Esophagus muscularis mucosa (tissue), 4 donors: ENCODE data around the gene YPEL4. TPM values are rescaled to one million over a fixed set of nuclear protein-coding genes. Genes with fewer than 3 reads are reported as not detected.
A peak's percentile ranks its signal among the peaks of the same experiment; 100 is the strongest.

Source experiments
- DNase-seq: peaks from one replicate; pipeline ENCODE4 v3.0.0-alpha.2; 2017; ENCODE audit errors: extremely low spot score
- H3K27ac ChIP-seq, 4 donors: fragments of 200-600 bp; sonication (generic); replicated peaks in 1 of 4; 1 replicate in 3 of 4; 2 replicates in 1 of 4; pipeline ENCODE4 v1.5.1; 2016 to 2019; ENCODE audit warnings: mild to moderate bottlenecking in 1 of 4
- H3K27me3 ChIP-seq, 4 donors: fragments of 200-600 bp; sonication (generic); one replicate each; pipeline versions ENCODE4 v1.5.1 to v1.6.0; 2016 to 2019
- H3K36me3 ChIP-seq, 4 donors: fragments of 200-600 bp; sonication (generic); one replicate each; pipeline ENCODE4 v1.5.1; 2016 to 2019
- H3K4me1 ChIP-seq, 4 donors: fragments of 200-600 bp; sonication (generic); one replicate each; pipeline ENCODE4 v1.5.1; 2016 to 2019
- H3K4me3 ChIP-seq, 4 donors: fragments of 200-600 bp; sonication (generic); 1 replicate in 2 of 4; 2 replicates in 2 of 4; pipeline ENCODE4 v1.5.1; 2016 to 2019; ENCODE audit warnings: mild to moderate bottlenecking in 4 of 4, moderate library complexity in 1 of 4
- H3K9me3 ChIP-seq, 4 donors: fragments of 200-600 bp; sonication (generic); 1 replicate in 3 of 4; 2 replicates in 1 of 4; pipeline ENCODE4 v1.5.1; 2016 to 2019
- CTCF ChIP-seq, 3 experiments: fragments of 200-600 bp in 2 of 3; fragments of 450-650 bp in 1 of 3; sonication (generic) in 2 of 3; IDR thresholded peaks; one replicate each; pipeline ENCODE4 v1.5.1; 2017 to 2019; ENCODE audit warnings: antibody characterized with exemption in 3 of 3, mild to moderate bottlenecking in 2 of 3, moderate library complexity in 1 of 3
- EP300 ChIP-seq: sonication (generic); formaldehyde crosslinking; IDR thresholded peaks from one replicate; pipeline ENCODE4 v1.6.1; 2017; ENCODE audit warnings: antibody characterized with exemption
- POLR2A ChIP-seq: fragments of 450-650 bp; IDR thresholded peaks from one replicate; pipeline ENCODE4 v1.6.1; 2017; ENCODE audit warnings: antibody characterized with exemption, moderate library complexity, mild to moderate bottlenecking, low read depth
- POLR2AphosphoS5 ChIP-seq, 2 donors: sonication (generic); formaldehyde crosslinking; IDR thresholded peaks; one replicate each; pipeline ENCODE4 v1.6.1; 2017; ENCODE audit warnings: antibody characterized with exemption in 2 of 2
- WGBS: methylation state at CpG from one replicate; pipeline ENCODE4 v1.1.5; 2018; 5-methylcytosine and 5-hydroxymethylcytosine counted together
- intact Hi-C: fragments of 100-400 bp; cut with DNase I; formaldehyde crosslinking; loops from one replicate; pipeline ENCODE4 v1.15.1; 2023
- total RNA-seq, 4 donors: library from RNA; depleted of rRNA; stranded (reverse); fragments of >200 nt; gene quantifications; one replicate each; pipeline versions ENCODE4 v1.1.0 to v1.2.1, GENCODE V29; 2016

YPEL4 gene
- total RNA-seq, 4 donors from 2014 or later, result 0.50 to 2.5 (median 1.0) TPM

GRCh38 chr11:57638005-57638781 lies 11.5 kb downstream of the YPEL4 start:
- Histone ChIP-seq H3K4me3 (peak overlapping the region; percentile 75 to 92 (median 82)), H3K36me3 (no peaks in the 10 kb centered on the region), H3K9me3 (no peaks in the 10 kb centered on the region), H3K27ac (peak overlapping the region; percentile 77 to 86 (median 83)), H3K27me3 (no peaks in the 10 kb centered on the region), H3K4me1 (peaks cover 28 to 39% (median 37%) of the 10 kb centered on the region in 4 donors)
- DNase-seq, result no peak
- TF ChIP-seq POLR2AphosphoS5 (IDR thresholded peaks at IDR 0.05), result peak; percentile 38 to 64
- TF ChIP-seq CTCF (IDR thresholded peaks at IDR 0.05), result no peak
- TF ChIP-seq EP300, result no peak
- no peak for TF ChIP-seq POLR2A
- intact Hi-C loops, result no loop called here
- 1% methylated on average over 41 of the region's 47 CpGs for WGBS

- Histone ChIP-seq H3K4me3 (peak overlapping the region; percentile 75 to 92 (median 82)), H3K27ac (peak overlapping the region; percentile 77 to 86 (median 83)), H3K9me3 (no peaks in the 10 kb centered on the region), H3K27me3 (no peaks in the 10 kb centered on the region), H3K36me3 (no peaks in the 10 kb centered on the region), H3K4me1 (peaks cover 28 to 39% (median 37%) of the 10 kb centered on the region in 4 donors)
- no peak for TF ChIP-seq POLR2A
- no peak for TF ChIP-seq EP300
- TF ChIP-seq POLR2AphosphoS5 (IDR thresholded peaks at IDR 0.05), result no peak
- TF ChIP-seq CTCF (IDR thresholded peaks at IDR 0.05), result no peak
- 31% methylated on average over 11 of the region's 18 CpGs for WGBS
- intact Hi-C loops, result no loop called here
- no peak for DNase-seq
Observed at GRCh38 chr11:57637626-57638004, 12.1 kb downstream of the YPEL4 start.

GRCh38 chr11:57635246-57635645 lies 14.5 kb downstream of the YPEL4 start:
- Histone ChIP-seq H3K4me1 (peaks cover 23 to 27% (median 25%) of the 10 kb centered on the region in 4 donors), H3K36me3 (no peaks in the 10 kb centered on the region), H3K4me3 (no peak overlapping the region), H3K9me3 (no peaks in the 10 kb centered on the region), H3K27ac (no peak overlapping the region), H3K27me3 (no peaks in the 10 kb centered on the region)
- no peak for DNase-seq
- WGBS, result 94% methylated on average over 8 of the region's 8 CpGs
- intact Hi-C loops, result no loop called here
- no peak for TF ChIP-seq CTCF (IDR thresholded peaks at IDR 0.05)
- no peak for TF ChIP-seq POLR2AphosphoS5 (IDR thresholded peaks at IDR 0.05)
- no peak for TF ChIP-seq EP300
- TF ChIP-seq POLR2A, result no peak

GRCh38 chr11:57634311-57634710 lies 15.4 kb downstream of the YPEL4 start:
- Histone ChIP-seq H3K27ac (no peak overlapping the region), H3K9me3 (no peaks in the 10 kb centered on the region), H3K4me3 (no peak overlapping the region), H3K36me3 (no peaks in the 10 kb centered on the region), H3K27me3 (no peaks in the 10 kb centered on the region), H3K4me1 (peaks cover 14 to 18% (median 15%) of the 10 kb centered on the region in 4 donors)
- intact Hi-C loops, result no loop called here
- DNase-seq, result no peak
- TF ChIP-seq CTCF (IDR thresholded peaks at IDR 0.05), result no peak
- TF ChIP-seq POLR2AphosphoS5 (IDR thresholded peaks at IDR 0.05), result no peak
- TF ChIP-seq POLR2A, result no peak
- no peak for TF ChIP-seq EP300
